Ovary (tissue), 1 donor: ENCODE results near the gene NOS1.

Experiments
- EP300 ChIP-seq: sonication (generic); formaldehyde crosslinking; IDR thresholded peaks from one replicate; pipeline ENCODE4 v1.6.1; 2017; ENCODE audit warnings: antibody characterized with exemption
- POLR2A ChIP-seq: fragments of 450-650 bp; IDR thresholded peaks from one replicate; pipeline ENCODE4 v1.6.1; 2017; ENCODE audit warnings: antibody characterized with exemption, mild to moderate bottlenecking, moderate library complexity

DNA sequence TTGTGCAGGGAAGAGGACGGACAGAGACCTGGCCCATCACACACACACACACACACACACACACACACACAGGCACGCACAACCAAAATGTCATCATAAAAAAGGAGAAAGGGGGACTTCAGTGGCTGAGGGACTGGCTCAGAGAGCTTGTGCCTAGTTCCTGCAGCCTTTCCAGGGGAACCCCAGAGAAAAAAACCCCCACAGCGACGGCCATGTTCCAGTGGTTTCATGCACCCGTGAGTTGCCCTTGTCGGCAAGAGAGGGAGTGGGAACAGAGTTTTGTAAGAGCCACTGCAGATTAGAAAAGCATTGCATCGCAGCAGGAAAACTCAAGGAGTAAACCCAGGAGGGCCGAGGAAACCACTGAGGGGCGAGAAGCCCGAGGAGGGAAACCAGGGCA lies 146.6 kb downstream of the NOS1 start:
- no peak for TF ChIP-seq POLR2A
- no peak for TF ChIP-seq EP300
